ENCODE results near the gene SLC16A8.

DNA sequence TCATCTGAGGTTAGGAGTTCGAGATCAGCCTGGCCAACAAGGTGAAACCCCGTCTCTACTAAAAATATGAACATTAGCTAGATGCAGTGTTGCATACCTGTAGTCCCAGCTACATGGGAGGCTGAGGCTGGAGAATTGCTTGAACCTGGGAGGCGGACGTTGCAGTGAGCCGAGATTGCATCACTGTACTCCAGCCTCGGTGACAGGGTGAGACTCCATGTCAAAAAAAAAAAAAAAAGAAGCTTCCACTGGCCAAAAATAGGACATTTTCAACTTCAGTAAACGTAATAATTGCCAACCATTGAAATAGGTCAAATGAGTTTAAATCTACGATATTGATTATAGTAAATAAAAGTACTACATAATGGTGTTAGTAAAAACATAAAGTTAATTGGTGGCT, 19.7 kb upstream of the SLC16A8 start:
- TF ChIP-seq ESRRA (IDR thresholded peaks at IDR 0.05; ENCODE audit: low read length) = no peak
- TF ChIP-seq ETV6 (conservative IDR thresholded peaks at IDR 0.05 in 1 of 2, IDR thresholded peaks at IDR 0.05 in 1 of 2; ENCODE audit: borderline replicate concordance in 1 of 2, low read depth in 1 of 2) = no peak
- TF ChIP-seq, protein P1, sequence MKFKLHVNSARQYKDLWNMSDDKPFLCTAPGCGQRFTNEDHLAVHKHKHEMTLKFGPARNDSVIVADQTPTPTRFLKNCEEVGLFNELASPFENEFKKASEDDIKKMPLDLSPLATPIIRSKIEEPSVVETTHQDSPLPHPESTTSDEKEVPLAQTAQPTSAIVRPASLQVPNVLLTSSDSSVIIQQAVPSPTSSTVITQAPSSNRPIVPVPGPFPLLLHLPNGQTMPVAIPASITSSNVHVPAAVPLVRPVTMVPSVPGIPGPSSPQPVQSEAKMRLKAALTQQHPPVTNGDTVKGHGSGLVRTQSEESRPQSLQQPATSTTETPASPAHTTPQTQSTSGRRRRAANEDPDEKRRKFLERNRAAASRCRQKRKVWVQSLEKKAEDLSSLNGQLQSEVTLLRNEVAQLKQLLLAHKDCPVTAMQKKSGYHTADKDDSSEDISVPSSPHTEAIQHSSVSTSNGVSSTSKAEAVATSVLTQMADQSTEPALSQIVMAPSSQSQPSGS (IDR thresholded peaks at IDR 0.05; ENCODE audit: low read length) = no peak
- TF ChIP-seq, protein P2, sequence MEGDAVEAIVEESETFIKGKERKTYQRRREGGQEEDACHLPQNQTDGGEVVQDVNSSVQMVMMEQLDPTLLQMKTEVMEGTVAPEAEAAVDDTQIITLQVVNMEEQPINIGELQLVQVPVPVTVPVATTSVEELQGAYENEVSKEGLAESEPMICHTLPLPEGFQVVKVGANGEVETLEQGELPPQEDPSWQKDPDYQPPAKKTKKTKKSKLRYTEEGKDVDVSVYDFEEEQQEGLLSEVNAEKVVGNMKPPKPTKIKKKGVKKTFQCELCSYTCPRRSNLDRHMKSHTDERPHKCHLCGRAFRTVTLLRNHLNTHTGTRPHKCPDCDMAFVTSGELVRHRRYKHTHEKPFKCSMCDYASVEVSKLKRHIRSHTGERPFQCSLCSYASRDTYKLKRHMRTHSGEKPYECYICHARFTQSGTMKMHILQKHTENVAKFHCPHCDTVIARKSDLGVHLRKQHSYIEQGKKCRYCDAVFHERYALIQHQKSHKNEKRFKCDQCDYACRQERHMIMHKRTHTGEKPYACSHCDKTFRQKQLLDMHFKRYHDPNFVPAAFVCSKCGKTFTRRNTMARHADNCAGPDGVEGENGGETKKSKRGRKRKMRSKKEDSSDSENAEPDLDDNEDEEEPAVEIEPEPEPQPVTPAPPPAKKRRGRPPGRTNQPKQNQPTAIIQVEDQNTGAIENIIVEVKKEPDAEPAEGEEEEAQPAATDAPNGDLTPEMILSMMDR (IDR thresholded peaks at IDR 0.05 in 2 of 3, conservative IDR thresholded peaks at IDR 0.05 in 1 of 3; ENCODE audit: control insufficient read depth in 2 of 3, extremely low read depth in 1 of 3, insufficient read depth in 1 of 3, low read depth in 3 of 3, low read length in 3 of 3) = no peak
- TF ChIP-seq EZH2 (IDR thresholded peaks at IDR 0.05; ENCODE audit: borderline replicate concordance, control insufficient read depth, low read depth, low read length) = no peak
- no peak for TF ChIP-seq SPI1 (IDR thresholded peaks at IDR 0.05; ENCODE audit: borderline replicate concordance, insufficient read depth, low read depth, low read length)
- no peak for TF ChIP-seq POLR2A (IDR thresholded peaks at IDR 0.05; ENCODE audit: low read depth, low read length)
- TF ChIP-seq BHLHE40 (IDR thresholded peaks at IDR 0.05; ENCODE audit: borderline replicate concordance in 1 of 2, low read depth in 2 of 2, low read length in 1 of 2) = no peak

All from GM12878 (cell line).